ENCODE measurements around the gene TCHHL1. TPM values are rescaled to one million over a fixed set of nuclear protein-coding genes. Genes with fewer than 3 reads are reported as not detected.

TCHHL1 gene
- total and polyA plus RNA-seq, 2 of the 8 experiments (the other 6 are each of a cell fraction or from before 2014, with no cell fraction given): not detected

DNA sequence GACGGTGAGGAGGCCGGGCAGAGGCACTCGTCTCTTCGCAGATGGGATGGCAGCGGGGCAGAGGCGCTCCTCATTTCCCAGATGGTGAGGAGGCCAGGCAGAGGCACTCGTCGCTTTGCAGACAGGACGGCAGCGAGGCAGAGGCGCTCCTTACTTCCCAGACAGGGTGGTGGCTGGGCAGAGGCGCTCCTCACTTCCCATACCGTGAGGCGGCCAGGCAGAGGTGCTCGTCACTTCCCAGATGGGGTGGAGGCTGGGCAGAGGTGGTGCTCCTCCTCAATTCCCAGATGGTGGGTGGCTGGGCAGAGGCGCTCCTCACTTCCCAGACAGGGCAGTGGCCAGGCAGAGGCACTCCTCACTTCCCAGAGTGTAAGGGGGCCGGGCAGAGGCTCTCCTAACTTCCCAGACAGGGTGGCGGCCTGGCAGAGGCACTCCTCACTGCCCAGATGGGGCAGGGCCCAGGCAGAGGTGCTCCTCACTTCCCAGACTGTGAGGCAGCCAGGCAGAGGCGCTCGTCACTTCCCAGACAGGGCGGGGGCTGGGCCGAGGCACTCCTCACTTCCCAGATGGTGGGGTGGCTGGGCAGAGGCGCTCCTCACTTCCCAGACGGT lies 9.9 kb downstream of the TCHHL1 start (continued):
- no peak for TF ChIP-seq POU5F1 (IDR thresholded peaks at IDR 0.05; ENCODE audit: low read depth, low read length)
- TF ChIP-seq HDAC2 (IDR thresholded peaks at IDR 0.05; ENCODE audit: borderline replicate concordance in 1 of 2, low read depth in 2 of 2, low read length in 2 of 2): no peak
- TF ChIP-seq EZH2 (IDR thresholded peaks at IDR 0.05; ENCODE audit: low read depth, low read length, severe bottlenecking): no peak
- TF ChIP-seq POLR2AphosphoS5 (IDR thresholded peaks at IDR 0.05; ENCODE audit: low read depth, low read length): no peak
- no peak for TF ChIP-seq NANOG (IDR thresholded peaks at IDR 0.05; ENCODE audit: insufficient read depth, low read depth, low read length, poor library complexity, severe bottlenecking)
- no peak for TF ChIP-seq GTF2F1 (IDR thresholded peaks at IDR 0.05; ENCODE audit: borderline replicate concordance, low read depth, low read length)
- TF ChIP-seq CEBPB (IDR thresholded peaks at IDR 0.05; ENCODE audit: low read depth, low read length): no peak
